ENCODE data around the gene XAB2.

XAB2 gene

GRCh38 chr19:7631577-7631976 is 2.2 kb upstream of the XAB2 start:
- no peak overlapping the region for H3K4me3 ChIP-seq (ENCODE audit: low read depth, low read length)
- TF ChIP-seq CTCF (conservative IDR thresholded peaks at IDR 0.05; ENCODE audit: low read depth, low read length): no peak
- no peak for DNase-seq (ENCODE audit: low read depth)

- peak; percentile 5 for DNase-seq (ENCODE audit: low read depth)
- H3K4me3 ChIP-seq (ENCODE audit: low read depth, low read length): peak overlapping the region; percentile 97
- TF ChIP-seq CTCF (conservative IDR thresholded peaks at IDR 0.05; ENCODE audit: low read depth, low read length): no peak
Observed at GRCh38 chr19:7628589-7629311, 595 bp downstream of the XAB2 start.

- H3K4me3 ChIP-seq (ENCODE audit: low read depth, low read length): no peak overlapping the region
- no peak for TF ChIP-seq CTCF (conservative IDR thresholded peaks at IDR 0.05; ENCODE audit: low read depth, low read length)
- DNase-seq (ENCODE audit: low read depth): no peak
Observed at GRCh38 chr19:7627166-7627565, 2.2 kb downstream of the XAB2 start.

GRCh38 chr19:7625763-7626372 is 3.5 kb downstream of the XAB2 start:
- no peak for DNase-seq (ENCODE audit: low read depth)
- no peak overlapping the region for H3K4me3 ChIP-seq (ENCODE audit: low read depth, low read length)
- TF ChIP-seq CTCF (conservative IDR thresholded peaks at IDR 0.05; ENCODE audit: low read depth, low read length): no peak

- TF ChIP-seq CTCF (conservative IDR thresholded peaks at IDR 0.05; ENCODE audit: low read depth, low read length): no peak
Observed at GRCh38 chr19:7624810-7625209, 4.5 kb downstream of the XAB2 start.

GRCh38 chr19:7623725-7624603 is 5.4 kb downstream of the XAB2 start:
- no peak for TF ChIP-seq CTCF (conservative IDR thresholded peaks at IDR 0.05; ENCODE audit: low read depth, low read length)
- DNase-seq (ENCODE audit: low read depth): no peak
- no peak overlapping the region for H3K4me3 ChIP-seq (ENCODE audit: low read depth, low read length)

More at GRCh38 chr19:7624810-7625209, 4.5 kb downstream of the XAB2 start:
- DNase-seq (ENCODE audit: low read depth): no peak
- no peak overlapping the region for H3K4me3 ChIP-seq (ENCODE audit: low read depth, low read length)

Measured in choroid plexus epithelial cell (primary cell).